Measurements from ENCODE around the gene FAM3D.
A peak's percentile ranks its signal among the peaks of the same experiment; 100 is the strongest.

FAM3D gene

DNA sequence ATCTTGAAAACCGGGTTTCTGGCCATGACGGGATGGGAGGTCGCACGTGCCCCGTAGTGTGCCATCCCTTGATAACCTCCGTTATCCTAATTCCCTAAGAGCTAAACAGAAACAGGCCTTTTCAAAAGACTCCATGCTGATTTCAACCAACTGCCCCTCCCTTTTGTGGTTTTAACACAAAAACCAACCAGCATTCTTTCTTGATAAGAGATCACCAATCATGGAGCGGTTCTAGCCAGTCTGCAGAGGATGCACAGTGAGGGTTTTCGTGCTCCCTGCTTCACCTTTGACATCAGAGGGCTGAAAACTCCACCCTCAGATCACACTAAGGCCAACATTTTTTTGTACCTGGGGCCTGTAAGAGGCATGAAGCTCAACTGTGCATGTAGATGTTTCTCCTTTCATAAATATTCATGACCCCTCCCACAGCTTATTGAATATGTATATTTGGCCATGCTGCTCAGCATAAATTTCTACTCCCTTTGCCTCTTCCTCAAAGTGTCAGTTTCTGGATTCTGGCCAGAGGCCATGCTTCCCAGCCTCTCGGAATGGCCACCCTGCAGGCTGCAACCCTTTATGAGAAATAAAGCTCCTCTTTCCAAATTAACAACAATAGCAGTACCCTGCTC lies 41.3 kb downstream of the FAM3D start:
- DNase-seq = no peak

DNA sequence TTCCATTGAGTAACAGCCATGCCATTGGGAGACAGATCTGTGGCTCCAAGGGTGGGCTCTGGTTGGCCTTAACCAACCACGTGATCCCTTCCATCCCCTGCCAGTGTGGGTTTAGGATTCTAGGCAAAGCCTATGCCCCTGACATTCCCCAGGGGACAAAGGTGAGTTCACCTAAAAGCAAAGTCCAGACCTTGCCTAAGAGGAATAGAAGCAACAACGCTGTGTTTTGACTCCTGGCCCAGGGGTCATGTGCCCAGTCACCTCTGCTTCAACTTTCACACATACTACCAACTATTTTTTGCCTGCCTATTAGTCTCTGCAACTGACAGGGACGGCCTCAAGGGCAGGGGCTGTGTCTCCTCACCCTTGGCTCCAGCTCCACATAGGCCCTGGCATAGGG lies 42.0 kb downstream of the FAM3D start:
- no peak for DNase-seq

DNA sequence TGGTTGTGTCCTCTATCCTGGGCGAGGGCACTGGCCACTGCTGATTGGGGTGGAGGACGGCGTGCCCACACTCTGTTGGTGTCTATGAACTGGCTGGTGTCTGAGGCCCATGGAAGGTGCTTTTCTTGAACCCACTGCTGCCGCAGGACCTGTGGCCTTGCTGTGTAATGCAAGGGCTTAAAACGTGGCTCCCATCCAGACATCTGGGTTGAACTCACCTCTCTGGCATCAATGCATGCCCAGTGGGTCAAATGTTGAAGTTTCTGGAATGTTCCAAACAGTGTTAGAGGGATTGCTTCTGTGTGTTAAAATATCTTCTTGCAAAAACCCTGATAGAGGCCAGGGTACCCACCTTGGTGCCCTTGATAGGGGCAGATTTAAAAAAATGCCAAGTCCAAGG lies 42.6 kb downstream of the FAM3D start:
- DNase-seq = no peak

DNA sequence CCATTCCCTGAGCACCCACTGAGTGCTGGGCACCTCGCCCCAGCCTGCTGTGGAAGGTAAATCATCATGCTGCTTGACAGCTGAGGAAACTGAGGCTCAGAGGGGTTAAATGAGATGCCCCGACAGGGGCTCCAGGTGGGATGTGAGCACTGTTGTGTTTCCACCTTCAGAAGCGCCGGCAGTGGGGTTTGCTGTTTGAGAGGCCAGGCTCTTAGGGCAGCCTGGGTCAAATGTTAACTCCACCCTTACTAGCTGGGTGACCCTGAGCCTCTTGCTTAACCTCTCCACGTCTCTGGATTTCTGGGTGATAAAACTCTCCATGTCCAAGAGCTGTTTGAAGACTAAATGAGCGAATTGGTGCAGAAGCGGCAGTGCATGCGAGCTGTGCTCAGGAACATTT lies 43.1 kb downstream of the FAM3D start:
- no peak for DNase-seq

DNA sequence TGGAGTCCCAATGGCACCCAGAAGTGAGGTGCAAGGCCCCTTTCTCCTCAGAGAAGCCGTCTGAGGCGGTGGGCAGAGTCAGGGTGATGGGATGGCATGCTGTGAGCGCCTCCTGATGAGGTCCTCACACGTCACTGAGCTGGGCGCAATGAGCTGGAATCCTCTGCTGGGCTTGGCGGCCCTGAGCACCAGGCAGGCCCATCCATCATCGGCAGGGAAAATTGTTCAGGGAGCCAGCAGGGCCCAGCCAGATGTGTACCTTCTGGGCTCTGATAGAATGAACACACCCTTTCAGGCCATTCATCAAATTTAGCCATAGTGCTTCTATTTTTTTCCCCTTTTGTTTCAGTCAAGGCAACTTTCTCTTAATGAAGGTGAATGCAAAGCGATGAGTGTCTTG lies 43.7 kb downstream of the FAM3D start:
- no peak for DNase-seq

- no peak for DNase-seq
Measured at GRCh38 chr3:58622436-58622835, 44.1 kb downstream of the FAM3D start.

- no peak for DNase-seq
Measured at GRCh38 chr3:58621086-58621830, 45.3 kb downstream of the FAM3D start.

GRCh38 chr3:58620421-58620820 lies 46.2 kb downstream of the FAM3D start:
- no peak for DNase-seq

DNA sequence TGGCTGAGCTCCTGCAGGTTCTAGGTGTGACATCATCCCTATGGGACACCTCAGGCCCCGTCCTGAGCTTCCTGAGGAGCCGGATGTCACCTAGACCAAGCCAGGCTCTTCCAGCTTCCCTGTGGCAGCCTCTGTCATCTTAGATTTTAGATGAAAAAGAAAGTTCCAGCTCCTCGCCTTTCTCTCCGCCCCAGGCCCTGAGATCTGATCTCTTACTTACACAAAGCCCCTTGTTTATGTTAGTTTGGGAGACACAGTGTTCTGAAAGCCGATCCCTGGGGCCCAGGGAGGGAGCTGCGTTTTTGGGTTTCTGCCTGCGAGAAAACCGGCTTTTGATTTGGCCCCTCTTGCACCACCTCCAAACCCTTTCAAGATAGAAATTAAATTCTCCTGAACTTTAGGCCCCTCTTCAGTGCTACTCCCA lies 49.2 kb downstream of the FAM3D start:
- DNase-seq = no peak

DNA sequence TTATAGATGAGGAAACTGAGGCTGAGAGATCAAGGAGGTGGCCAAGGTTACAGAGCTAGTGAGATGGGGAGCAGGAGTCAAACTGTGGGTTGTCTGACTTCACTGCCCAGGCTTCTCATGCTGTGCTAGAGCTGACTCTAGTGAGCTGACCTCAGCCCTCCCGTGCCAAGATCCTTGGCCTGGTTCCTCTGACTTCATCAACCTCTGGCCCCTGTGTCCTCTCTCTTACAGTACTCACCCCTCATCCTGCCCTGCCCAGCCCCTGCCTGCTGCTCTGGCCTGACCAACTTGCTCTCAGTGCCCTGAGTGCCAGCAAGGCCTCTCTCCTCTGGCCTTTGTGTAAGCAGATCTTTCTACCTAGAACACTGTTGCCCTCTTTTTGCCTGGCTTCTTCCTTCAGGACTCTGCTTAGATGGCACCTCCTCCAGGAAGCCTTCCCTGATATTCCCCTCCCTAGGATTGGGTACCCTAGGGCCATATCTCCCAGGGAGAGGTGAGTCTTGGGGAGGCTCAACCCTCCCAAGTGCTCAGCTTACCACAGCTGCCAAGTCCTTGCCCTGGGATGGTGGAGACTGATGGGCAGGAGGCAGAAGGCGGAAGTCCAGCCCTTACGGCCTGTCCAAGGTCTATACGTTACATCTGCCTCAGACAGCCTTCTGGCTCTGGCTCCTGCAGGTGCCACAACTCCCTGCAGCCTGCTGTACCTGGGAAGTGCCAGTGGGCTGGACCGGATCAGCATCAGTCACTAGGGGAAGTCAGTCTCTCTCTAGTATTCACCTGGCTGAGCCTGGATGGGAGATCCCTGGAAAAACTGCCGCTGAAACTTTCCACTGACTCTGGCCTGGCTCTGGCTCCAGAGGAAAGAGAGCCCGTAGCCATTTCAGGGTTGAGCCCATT lies 53.1 kb downstream of the FAM3D start:
- DNase-seq = no peak

GRCh38 chr3:58612830-58613229 lies 53.7 kb downstream of the FAM3D start:
- no peak for DNase-seq

- DNase-seq = no peak
Measured at GRCh38 chr3:58609990-58610389, 56.6 kb downstream of the FAM3D start.

- DNase-seq = peak in 1 of 2 experiments; percentile 11
Measured at GRCh38 chr3:58608648-58609047, 57.9 kb downstream of the FAM3D start.

GRCh38 chr3:58607816-58608215 lies 58.8 kb downstream of the FAM3D start:
- DNase-seq = no peak

GRCh38 chr3:58606693-58607092 lies 59.9 kb downstream of the FAM3D start:
- no peak for DNase-seq

DNA sequence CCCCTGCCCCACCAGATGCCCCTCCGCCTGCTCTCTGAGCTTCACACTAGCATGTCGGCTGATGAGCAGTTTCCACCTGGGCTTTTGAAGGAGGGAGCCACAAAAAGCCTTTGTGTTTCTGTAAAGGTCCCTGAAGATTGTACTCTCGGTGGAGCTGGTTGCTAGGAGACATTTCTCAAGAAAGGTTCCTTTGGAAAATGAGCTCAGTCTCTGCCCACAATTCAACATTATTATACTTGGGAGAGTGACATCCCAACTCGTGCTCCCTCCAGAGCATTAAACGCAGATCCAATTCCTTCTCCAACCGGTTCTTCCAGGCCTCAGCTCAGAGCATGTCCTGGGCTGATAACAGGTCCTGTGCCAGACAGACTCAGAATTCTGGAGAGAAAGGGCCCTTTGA lies 62.5 kb downstream of the FAM3D start:
- DNase-seq = no peak

GRCh38 chr3:58603606-58604005 lies 63.0 kb downstream of the FAM3D start:
- no peak for DNase-seq

GRCh38 chr3:58597770-58598310 lies 68.7 kb downstream of the FAM3D start:
- no peak for DNase-seq

DNA sequence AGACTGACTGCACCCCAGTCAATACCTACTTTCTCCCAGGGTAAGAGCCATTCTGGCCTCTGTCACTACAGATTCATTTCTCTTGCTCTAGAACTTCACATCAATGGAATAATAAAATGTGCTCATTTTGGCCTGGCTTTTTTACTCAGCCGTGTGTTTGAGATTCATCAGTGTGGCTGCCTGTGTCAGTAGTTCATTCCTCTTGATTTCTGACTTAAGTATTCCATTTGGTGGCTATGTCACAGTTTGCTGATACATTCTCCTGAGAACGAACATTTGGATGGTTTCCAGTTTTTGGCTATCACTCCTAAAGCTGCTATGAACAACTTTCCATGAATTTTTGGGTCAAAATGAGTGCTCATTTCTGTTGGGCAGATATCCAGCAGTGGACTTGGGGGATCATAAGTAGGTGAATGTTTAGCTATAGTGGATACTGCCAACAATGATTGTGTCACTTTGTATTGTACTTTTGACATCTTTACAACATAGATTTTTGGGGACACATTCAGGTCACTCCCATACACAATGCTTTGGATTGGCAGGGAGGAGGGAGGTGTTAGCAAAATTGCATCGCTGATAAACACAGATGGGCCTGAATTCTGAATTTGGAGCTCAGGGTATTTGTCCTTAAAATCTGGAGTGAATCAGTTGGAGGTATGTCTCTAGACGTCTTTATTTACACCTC lies 69.6 kb downstream of the FAM3D start:
- DNase-seq = no peak

DNA sequence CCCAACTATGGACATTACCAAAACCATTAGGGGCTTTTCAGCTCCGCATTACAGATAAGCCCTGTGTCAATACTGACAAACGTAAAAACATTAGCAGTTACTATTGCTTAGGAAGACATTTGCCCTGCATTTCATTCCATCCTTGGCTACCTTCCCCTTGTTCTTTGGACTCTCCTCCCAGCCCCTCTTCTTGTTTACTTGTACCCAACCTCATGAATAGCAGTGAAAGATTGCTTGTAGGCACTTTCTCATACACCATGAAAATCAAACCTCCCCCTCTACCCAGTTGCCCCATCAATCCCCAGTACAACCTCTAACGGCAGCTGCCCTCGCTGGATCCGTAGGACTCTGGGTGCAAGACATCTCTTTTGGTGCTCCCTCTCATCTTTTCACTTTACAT lies 72.5 kb downstream of the FAM3D start:
- no peak for DNase-seq

GRCh38 chr3:58591517-58592510 lies 74.8 kb downstream of the FAM3D start:
- no peak for DNase-seq
